HG02970 (cell line): ENCODE data around the gene ZNF140.
A peak's percentile ranks its signal among the peaks of the same experiment; 100 is the strongest.

Source experiments
- ATAC-seq: cut with Tn5 transposase; IDR thresholded peaks from one replicate; pipeline ENCODE4 v1.9.1; 2021; ENCODE audit warnings: mild to moderate bottlenecking, moderate library complexity, moderate number of reproducible peaks; ENCODE audit not compliant: unreplicated experiment, low FRiP score

Gene ZNF140

GRCh38 chr12:133080368-133081158, at the start of gene ZNF140:
TSS of gene ZNF140 (plus strand) at chr12:133080923. CDS start at chr12:133081321, 398 bp downstream.
- ATAC-seq = peak; percentile 78

GRCh38 chr12:133037207-133038005, 43.3 kb upstream of the ZNF140 start, which contains the start of gene ZNF84:
TSS of gene ZNF84 (plus strand) at chr12:133037509. CDS start at chr12:133041468, 3,959 bp downstream.
- ATAC-seq = peak; percentile 93

- ATAC-seq = no peak
Observed at GRCh38 chr12:133038118-133038709, 42.5 kb upstream of the ZNF140 start.

GRCh38 chr12:133046698-133047097, 34.0 kb upstream of the ZNF140 start:
- no peak for ATAC-seq

GRCh38 chr12:133057446-133057845, 23.3 kb upstream of the ZNF140 start:
- no peak for ATAC-seq

- no peak for ATAC-seq
Observed at GRCh38 chr12:133058203-133059113, 22.3 kb upstream of the ZNF140 start.

GRCh38 chr12:133061954-133062353, 18.8 kb upstream of the ZNF140 start:
- no peak for ATAC-seq

GRCh38 chr12:133063556-133063955, 17.2 kb upstream of the ZNF140 start:
- no peak for ATAC-seq

- ATAC-seq = no peak
Observed at GRCh38 chr12:133073836-133074235, 6.9 kb upstream of the ZNF140 start.

GRCh38 chr12:133080026-133080367, 726 bp upstream of the ZNF140 start:
- ATAC-seq = peak; percentile 81

- ATAC-seq = no peak
Observed at GRCh38 chr12:133081159-133081780, 547 bp downstream of the ZNF140 start.

GRCh38 chr12:133083345-133083744, 2.6 kb downstream of the ZNF140 start:
- ATAC-seq = no peak

GRCh38 chr12:133105620-133106019, 24.9 kb downstream of the ZNF140 start:
- ATAC-seq = no peak

GRCh38 chr12:133106253-133106652, 25.5 kb downstream of the ZNF140 start:
- ATAC-seq = no peak

GRCh38 chr12:133107121-133107520, 26.4 kb downstream of the ZNF140 start:
- ATAC-seq = no peak

- ATAC-seq = no peak
Observed at GRCh38 chr12:133108150-133108549, 27.4 kb downstream of the ZNF140 start.

GRCh38 chr12:133120385-133121191, 39.9 kb downstream of the ZNF140 start:
- no peak for ATAC-seq

GRCh38 chr12:133124674-133125073, 44.0 kb downstream of the ZNF140 start:
- no peak for ATAC-seq
